HG03565 (cell line): ENCODE measurements around the gene TMEM114.
"Not testable (repeated sequence)": the region's sequence is repeated elsewhere in the genome, so short reads cannot be mapped to it uniquely, and the experiment has no call there.

Source experiments
- ATAC-seq: cut with Tn5 transposase; IDR thresholded peaks from one replicate; pipeline ENCODE4 v1.9.1; 2021; ENCODE audit warnings: mild to moderate bottlenecking, moderate library complexity; ENCODE audit not compliant: unreplicated experiment

Gene TMEM114

GRCh38 chr16:8576141-8577004, 13.9 kb downstream of the TMEM114 start:
- ATAC-seq = no peak

- ATAC-seq = no peak
Measured at GRCh38 chr16:8575399-8575798, 14.9 kb downstream of the TMEM114 start.

GRCh38 chr16:8572919-8573724, 17.2 kb downstream of the TMEM114 start:
- ATAC-seq = no peak

- ATAC-seq = no peak
Measured at GRCh38 chr16:8572063-8572918, 18.0 kb downstream of the TMEM114 start.

DNA sequence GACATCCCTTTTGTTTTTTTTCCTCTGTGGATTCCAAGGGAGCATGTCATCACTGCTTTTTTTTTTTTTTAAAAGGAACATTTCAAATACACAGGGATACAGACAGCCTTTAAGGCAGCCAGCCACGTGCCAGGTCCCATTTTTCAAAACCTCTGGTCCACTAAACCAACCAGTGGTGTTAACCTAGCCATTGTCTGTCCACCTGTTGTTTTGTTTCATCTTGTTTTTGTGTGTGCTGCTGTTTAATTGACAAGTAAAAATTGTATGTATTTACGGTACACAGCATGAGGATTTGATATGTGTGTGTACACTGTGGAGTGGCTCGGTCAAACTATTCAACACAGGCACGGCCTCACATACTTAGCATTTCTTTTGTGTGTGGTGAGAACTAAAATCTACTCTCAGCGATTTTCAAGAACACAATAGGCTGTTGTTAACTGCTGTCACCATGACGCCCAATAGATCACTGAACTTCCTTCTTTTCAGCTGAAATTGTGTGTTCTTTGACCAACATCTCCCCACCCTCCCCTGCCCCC, 19.2 kb downstream of the TMEM114 start:
- no peak for ATAC-seq

- not testable (repeated sequence) for ATAC-seq
Measured at GRCh38 chr16:8570393-8570792, 19.9 kb downstream of the TMEM114 start.

DNA sequence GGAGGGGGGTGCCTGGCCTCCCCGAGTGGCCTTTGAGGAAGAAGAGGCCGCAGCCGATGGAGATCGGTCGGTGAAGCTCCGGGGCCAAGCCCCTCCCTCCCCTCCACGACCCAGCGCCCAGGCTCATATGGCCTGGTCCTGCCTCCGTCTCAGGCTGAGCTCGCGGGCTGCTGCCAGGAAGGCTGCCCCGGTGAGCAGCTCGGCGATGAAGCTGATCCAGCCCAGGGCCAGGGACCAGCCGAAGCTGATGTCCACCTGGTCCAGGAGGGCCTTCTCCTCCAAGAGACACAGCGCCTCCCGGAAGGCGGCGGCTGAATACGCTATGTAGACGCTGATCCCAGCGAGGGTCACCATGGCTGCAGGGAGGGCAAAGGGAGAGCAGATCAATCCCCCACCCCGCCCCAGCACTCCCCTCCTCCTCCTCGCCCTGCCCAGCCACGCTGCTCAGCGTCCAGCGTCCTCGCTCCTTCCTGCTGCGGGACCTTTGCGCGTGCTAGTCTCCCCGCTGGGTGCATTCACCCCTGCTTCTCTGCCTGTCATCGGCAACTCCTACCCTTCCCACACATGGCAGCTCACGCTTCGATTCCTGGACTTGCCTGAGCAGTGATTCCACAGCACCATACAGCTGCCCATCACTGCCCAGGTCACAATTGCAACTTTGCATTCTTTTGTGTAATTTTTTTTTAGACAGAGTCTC, 20.5 kb downstream of the TMEM114 start:
- no peak for ATAC-seq

GRCh38 chr16:8568231-8568617, 22.1 kb downstream of the TMEM114 start:
- ATAC-seq = no peak

DNA sequence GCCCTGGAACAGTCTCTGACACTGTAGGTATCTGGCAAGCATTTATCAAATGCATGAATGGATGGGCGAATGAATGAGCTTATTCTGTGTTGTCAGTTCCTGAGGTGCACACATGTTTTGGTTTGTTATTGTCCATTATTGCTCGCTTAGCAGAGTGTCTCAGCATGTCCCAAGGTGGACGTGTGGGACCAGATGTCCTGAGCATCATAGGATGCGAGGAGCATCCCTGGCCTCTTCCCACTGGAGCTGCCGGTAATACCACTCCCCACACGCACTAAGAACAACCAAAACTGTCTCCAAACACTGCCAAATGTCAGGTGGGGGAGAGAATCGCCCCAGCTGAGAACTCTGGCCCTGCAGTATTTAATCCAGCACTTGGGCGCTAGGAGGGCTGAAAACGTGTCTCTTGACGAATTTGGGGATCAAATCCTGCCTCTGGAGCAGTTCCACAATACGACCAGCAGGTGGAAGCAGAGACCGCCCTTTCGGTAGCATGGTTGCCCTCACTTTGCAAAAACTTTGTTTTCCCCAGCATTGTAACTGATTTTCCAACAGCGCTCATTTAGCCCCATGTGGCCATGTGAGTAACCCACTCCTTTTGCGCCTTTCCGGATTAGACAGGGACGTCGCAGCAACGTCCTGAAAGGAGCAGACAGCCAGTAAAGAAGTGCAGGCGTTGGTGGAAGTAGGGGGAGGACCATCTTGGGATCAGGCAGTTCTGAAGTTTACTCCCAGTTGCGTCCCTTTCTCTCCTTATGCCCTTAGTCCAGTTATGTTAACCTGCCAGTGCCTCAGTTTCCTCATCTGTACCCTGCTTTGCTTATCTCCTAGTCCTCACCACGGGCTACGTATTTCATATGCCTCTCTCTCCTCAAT, 22.7 kb downstream of the TMEM114 start:
- peak; percentile 92 for ATAC-seq

DNA sequence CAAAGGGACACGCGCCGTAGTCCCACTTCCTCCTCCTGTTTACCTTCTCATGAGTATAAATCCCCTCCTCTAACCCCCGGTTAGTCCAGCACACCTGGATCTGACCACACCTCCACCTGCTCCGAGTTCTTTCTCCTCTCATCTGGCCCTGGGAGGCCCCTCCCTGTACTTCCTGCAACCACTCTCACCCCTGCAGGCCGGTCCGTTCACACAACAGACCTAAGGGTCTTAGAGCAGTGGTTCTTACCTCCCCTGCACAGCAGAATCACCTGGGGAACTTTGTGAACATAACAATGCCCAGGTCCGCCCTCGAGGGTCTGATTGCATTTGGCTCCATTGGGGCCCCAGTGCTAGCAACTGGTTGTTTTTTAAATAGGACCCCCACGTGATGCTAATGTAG, 24.8 kb downstream of the TMEM114 start:
- no peak for ATAC-seq

GRCh38 chr16:8564934-8565345, 25.4 kb downstream of the TMEM114 start:
- no peak for ATAC-seq

DNA sequence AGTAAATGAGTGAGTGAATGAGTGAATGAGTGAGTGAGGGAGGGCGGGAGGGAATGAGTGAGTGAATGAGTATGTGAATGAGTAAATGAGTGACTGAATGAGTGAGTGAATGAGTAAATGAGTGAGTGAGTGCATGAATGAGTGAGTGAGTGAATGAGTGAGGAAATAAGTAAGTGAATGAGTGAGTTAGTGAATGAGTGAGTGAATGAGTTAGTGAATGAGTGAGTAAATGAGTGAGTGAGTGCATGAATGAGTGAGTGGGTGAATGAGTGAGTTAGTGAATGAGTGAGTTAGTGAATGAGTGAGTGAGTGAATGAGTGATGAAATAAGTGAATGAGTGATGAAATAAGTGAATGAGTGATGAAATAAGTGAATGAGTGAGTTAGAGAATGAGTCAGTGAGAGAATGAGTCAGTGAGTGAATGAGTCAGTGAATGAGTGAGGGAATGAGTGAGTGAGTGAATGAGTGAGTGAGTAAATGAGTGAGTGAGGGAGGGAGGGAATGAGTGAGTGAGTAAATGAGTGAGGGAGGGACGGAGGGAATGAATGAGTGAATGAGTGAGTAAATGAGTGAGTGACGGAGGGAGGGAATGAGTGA, 26.3 kb downstream of the TMEM114 start:
- ATAC-seq = not testable (repeated sequence)

DNA sequence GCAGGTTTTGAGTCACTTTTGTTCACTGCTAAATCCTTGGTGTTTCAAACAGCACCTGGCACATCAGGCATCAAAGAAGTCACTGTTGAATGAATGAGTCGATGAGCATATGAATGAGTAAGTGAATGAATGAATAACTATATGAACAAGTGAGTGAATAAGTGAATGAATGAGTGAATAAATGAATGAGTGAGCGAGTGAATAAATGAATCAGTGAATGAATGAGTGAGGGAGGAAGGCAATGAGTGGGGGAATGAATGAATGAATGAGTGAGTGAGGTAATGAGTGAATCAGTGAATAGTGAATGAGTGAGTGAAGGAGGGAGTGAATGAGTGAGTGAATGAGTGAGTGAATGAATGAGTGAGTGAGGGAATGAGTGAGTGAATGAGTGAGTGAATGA, 28.8 kb downstream of the TMEM114 start:
- no peak for ATAC-seq

GRCh38 chr16:8555400-8555799, 34.9 kb downstream of the TMEM114 start:
- no peak for ATAC-seq

DNA sequence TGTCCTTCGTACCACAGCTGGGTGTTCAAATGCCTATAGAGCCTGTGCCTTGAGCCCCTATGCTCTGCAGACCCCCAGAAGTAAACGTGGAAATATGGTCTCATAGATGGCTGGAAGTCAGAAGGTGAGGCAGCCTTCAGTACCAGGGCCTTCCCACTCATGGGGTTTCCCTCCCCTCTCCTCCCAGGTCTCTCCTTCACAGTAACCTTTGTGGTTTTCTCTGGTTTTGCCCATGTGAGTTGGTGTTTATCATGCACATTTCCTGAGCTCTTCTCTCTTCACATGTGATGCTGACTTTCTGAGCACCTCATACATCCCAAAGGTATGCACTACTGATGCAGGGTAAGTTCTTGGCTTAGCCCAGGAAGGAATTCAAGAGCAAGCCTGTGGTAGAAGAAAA, 35.4 kb downstream of the TMEM114 start:
- ATAC-seq = no peak

DNA sequence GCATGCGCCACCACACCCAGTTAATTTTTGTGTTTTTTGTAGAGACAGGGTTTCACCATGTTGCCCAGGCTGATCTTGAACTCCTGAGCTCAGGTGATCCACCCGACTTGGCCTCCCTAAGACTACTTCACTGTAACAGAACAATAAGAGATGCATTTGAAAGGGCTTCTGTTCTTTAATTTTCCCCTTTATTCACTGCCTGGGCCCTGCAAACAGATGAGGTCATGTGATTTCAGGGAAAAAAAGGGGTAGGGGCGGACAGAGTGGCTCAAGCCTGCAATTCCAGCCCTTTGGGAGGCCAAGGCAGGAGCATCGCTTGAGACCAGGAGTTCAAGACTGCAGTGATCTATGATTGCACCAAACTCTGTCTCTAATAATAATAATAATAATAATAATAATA, 36.3 kb downstream of the TMEM114 start:
- no peak for ATAC-seq

- no peak for ATAC-seq
Measured at GRCh38 chr16:8552487-8553221, 37.7 kb downstream of the TMEM114 start.
